OCI-LY3 (cell line): ENCODE measurements around the gene ADORA2A.

Source experiments
- CTCF ChIP-seq: fragments of 200-600, 300-600 bp; sonication (generic); IDR thresholded peaks from 2 replicates; pipeline ENCODE4 v1.5.1; 2014; ENCODE audit warnings: antibody characterized with exemption, low read length, low read depth
- EZH2phosphoT487 ChIP-seq: fragments of 200-600 bp; shearing (Covaris generic); IDR thresholded peaks from 2 replicates; pipeline ENCODE4 v1.6.1; 2018; ENCODE audit warnings: antibody characterized with exemption, mixed run types, low read depth

GRCh38 chr22:24455751-24456426 is 28.5 kb downstream of the ADORA2A start:
- TF ChIP-seq CTCF (no peak), EZH2phosphoT487 (no peak)
